GM12892 (cell line): ENCODE results near the gene LCE2A.
"Not testable (repeated sequence)": the region's sequence is repeated elsewhere in the genome, so short reads cannot be mapped to it uniquely, and the experiment has no call there.

Experiments
- POLR2AphosphoS5 ChIP-seq: IDR thresholded peaks from 2 replicates; pipeline ENCODE4 v1.6.1; 2011; ENCODE audit warnings: low read depth, low read length, control low read depth
- TAF1 ChIP-seq: IDR thresholded peaks from 2 replicates; pipeline ENCODE4 v1.6.1; 2011; ENCODE audit warnings: low read depth, mild to moderate bottlenecking, control low read depth, low read length, borderline replicate concordance

DNA sequence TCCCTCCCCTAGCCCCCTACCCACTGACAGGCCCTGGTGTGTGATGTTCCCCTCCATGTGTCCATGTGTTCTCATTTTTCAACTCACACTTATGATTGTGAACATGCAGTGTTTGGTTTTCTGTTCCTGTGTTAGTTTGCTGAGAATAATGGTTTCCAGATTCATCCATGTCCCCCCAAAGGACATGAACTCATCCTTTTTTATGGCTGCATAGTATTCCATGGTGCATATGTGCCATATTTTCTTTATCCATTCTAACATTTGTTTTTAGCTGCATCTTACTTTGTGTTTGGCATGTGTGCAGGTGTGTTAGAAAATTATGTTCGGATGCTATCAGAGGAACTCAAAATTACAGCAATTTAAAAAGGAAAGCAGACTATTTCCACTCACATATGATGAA, 32.0 kb upstream of the LCE2A start:
- not testable (repeated sequence) for TF ChIP-seq POLR2AphosphoS5, TAF1
